ENCODE data around the gene PDZD2. TPM values are rescaled to one million over a fixed set of nuclear protein-coding genes. Genes with fewer than 3 reads are reported as not detected.
"Not testable (repeated sequence)": the region's sequence is repeated elsewhere in the genome, so short reads cannot be mapped to it uniquely, and the experiment has no call there.

Gene PDZD2
- total RNA-seq, 1 donor from 2014 or later: not detected

DNA sequence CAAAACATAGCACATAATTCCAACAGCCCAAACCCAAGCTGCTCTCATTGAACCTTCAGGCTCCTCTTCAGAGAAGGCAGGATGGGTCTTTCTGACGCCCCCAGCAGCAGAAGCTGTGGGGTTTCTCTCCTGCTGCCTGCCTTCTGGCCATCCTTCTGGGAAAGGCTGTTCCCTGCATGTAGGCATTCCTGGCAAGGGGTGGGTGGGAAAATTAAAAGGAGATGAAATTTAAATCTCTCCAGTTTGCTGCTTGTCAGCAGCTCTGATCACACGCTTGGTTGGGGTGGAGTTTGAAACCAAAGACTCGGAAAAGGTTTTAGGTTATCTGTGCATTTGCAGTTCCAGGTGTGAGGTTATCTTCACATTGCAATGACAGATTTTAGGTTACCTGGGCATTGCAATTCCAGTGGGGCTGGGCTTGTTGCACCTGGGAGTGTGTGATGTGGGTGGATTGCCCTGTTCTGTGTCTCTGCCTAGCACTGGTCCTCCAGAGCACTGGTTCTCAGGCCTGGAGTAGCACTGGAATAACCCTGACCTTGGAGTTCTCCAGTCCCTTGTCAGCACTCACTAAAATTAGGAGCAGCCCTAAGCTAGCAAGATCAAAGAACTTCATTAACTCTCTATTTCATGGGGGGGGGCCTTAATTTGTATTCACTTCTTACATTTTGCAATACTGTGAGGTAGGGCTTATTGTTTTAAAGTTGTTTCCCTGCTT is 109.7 kb downstream of the PDZD2 start:
- DNase-seq: no peak
- no peaks in the 10 kb centered on the region for H3K9me3 Mint-ChIP-seq
- no peaks in the 10 kb centered on the region for H3K36me3 Mint-ChIP-seq (ENCODE audit: low read depth)
- H3K27me3 Mint-ChIP-seq: no peaks in the 10 kb centered on the region
- intact Hi-C loops (cut with micrococcal nuclease): no loop called here
- no peak overlapping the region for H3K27ac Mint-ChIP-seq
- no peak overlapping the region for H3K4me3 Mint-ChIP-seq
- no peaks in the 10 kb centered on the region for H3K4me1 Mint-ChIP-seq

DNA sequence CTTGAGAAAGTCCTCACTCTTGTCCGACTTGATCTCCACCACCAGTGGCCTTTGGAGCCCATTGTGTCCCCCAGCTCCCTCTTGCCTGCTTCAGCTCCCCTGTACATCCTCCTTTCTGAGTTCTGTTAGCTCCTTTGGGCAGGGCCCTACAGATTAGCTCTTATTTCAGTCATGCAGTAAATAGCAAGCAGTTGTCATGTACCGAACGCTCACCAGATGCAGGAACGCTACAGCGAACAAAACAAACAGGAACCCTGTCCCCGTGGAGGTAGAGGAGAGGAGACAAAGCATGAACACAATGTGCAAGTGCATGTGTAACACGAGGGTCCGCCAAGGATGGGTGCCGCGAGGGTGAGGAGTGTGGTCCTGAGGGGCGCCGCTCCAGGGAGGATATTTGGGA is 111.3 kb downstream of the PDZD2 start:
- Mint-ChIP-seq H3K36me3 (ENCODE audit: low read depth) (no peaks in the 10 kb centered on the region), H3K4me3 (no peak overlapping the region), H3K9me3 (no peaks in the 10 kb centered on the region), H3K27ac (no peak overlapping the region), H3K27me3 (no peaks in the 10 kb centered on the region), H3K4me1 (no peaks in the 10 kb centered on the region)
- no peak for DNase-seq
- intact Hi-C loops (cut with micrococcal nuclease): no loop called here

DNA sequence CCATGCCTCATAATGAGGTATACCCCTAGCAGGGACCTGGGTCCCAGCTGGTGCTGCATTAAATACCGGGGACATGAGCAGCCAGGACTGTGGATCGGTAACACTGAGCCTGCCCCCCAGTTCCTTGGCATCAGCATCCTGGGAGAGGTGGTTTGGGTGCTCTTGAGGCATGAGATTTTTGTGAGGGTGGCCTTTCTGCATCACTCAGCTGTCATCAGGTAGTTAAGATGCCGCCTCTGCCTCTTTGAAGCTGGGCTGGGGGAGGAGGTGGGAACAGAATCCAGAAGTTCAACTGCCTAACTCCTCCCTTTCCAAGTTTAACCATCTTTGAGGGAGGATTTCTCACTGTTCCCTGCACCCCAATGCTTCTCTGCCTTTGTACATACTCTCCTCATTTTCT is 112.7 kb downstream of the PDZD2 start:
- H3K27me3 Mint-ChIP-seq: no peaks in the 10 kb centered on the region
- no peaks in the 10 kb centered on the region for H3K9me3 Mint-ChIP-seq
- no peaks in the 10 kb centered on the region for H3K36me3 Mint-ChIP-seq (ENCODE audit: low read depth)
- H3K4me1 Mint-ChIP-seq: no peaks in the 10 kb centered on the region
- no peak overlapping the region for H3K4me3 Mint-ChIP-seq
- H3K27ac Mint-ChIP-seq: no peak overlapping the region
- no peak for DNase-seq
- intact Hi-C loops (cut with micrococcal nuclease): no loop called here

DNA sequence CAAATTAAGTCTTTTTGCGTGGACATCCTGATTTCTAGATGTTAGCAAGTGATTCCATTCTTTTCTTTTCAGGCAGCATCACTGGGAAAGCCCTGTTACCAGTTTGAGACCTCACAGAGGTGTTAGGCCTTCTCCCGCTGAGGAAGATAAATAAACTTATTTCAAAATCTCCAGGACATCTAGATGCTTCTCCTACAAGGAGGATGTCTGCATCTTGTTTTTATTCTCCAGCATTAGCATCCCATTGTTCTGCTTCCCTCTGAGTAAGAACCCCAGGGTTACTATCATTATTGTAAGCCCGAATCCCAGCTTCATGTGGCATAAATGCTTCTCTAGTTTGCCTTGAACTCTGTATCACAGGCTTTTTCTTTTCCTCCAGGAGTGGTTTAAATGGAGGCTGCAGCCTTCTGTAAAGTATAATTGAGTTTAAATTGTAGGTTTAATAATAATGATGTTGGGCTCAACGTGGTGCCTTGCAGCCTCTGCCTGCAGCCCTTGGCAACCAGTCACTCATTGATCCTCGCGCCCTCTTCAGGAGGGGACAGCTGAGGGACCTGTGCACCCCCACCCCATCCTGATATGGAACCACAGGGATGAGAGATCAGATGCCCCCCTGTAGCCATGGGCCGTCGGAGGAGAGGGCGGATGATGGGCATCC is 114.9 kb downstream of the PDZD2 start:
- DNase-seq: no peak
- intact Hi-C loops (cut with micrococcal nuclease): no loop called here
- H3K9me3 Mint-ChIP-seq: no peaks in the 10 kb centered on the region
- no peaks in the 10 kb centered on the region for H3K27me3 Mint-ChIP-seq
- H3K4me1 Mint-ChIP-seq: no peaks in the 10 kb centered on the region
- H3K27ac Mint-ChIP-seq: no peak overlapping the region
- H3K4me3 Mint-ChIP-seq: no peak overlapping the region
- H3K36me3 Mint-ChIP-seq (ENCODE audit: low read depth): no peaks in the 10 kb centered on the region

DNA sequence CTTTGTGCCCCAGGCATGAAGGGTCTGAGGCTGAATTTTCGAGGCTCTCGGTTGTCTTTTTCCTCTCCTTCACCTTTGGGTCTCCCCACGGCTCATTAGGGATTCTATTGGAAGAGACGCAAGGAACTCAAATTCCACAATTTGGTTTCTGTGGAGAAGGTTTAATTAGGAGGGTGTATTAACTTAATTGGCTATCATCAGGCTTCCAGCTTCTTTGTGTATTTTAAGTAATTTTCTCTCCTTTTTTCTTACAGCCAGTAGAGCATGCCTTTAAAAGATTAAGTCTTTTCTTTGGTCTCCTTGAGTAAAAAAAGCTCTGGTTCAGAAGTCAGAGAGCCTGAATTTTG is 115.4 kb downstream of the PDZD2 start:
- H3K9me3 Mint-ChIP-seq: no peaks in the 10 kb centered on the region
- intact Hi-C loops (cut with micrococcal nuclease): no loop called here
- no peak overlapping the region for H3K4me3 Mint-ChIP-seq

DNA sequence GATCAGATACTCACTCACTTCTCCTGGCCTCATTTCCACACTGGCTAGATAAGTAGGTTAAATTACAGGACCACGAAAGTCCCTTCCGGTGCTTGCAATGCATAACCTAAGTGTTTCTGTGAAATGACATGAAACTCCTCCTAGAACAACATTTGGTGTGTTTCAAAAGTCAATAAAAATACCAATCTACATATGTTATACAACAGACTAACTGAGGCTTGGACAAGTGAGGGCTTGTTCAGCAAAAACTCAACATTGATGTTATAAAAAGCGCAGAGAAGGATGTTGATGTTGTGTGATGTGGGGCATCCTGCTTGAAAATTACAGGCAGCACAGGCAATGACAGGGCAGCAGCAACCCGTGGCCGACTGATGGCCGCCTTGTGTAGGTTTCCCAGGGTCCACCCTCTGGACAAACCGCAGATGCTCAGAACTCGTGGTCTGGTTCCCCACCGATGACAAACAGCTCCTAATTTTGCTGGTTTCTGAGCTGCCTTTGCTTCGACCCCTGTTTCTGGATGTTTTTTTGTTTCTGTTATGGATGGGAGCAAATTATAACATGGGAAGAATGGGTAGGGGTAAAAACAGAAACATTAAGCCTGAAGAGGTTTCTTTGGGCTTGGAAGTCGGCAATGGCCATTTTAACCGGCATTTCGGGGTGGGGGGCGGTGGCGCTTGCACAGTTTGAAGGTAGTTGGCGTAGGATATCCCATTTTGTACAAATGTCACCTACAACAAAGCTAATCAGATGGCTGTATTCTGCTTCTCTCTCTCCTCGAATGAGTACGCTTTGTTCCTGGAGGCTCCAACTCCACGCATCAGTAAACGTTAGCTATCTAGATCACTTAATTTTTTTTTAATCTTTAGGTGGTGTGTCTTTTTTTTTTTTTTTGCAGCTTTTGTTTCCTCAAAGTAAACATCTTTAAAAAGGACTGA is 116.1 kb downstream of the PDZD2 start:
- Mint-ChIP-seq H3K27me3 (no peaks in the 10 kb centered on the region), H3K4me3 (no peak overlapping the region), H3K36me3 (ENCODE audit: low read depth) (no peaks in the 10 kb centered on the region), H3K9me3 (no peaks in the 10 kb centered on the region), H3K4me1 (no peaks in the 10 kb centered on the region), H3K27ac (no peak overlapping the region)
- intact Hi-C loops (cut with micrococcal nuclease): no loop called here
- no peak for DNase-seq

More for the DNA sequence above, 115.4 kb downstream of the PDZD2 start:
- H3K4me1 Mint-ChIP-seq: no peaks in the 10 kb centered on the region
- no peaks in the 10 kb centered on the region for H3K36me3 Mint-ChIP-seq (ENCODE audit: low read depth)
- no peak overlapping the region for H3K27ac Mint-ChIP-seq
- H3K27me3 Mint-ChIP-seq: no peaks in the 10 kb centered on the region
- no peak for DNase-seq

DNA sequence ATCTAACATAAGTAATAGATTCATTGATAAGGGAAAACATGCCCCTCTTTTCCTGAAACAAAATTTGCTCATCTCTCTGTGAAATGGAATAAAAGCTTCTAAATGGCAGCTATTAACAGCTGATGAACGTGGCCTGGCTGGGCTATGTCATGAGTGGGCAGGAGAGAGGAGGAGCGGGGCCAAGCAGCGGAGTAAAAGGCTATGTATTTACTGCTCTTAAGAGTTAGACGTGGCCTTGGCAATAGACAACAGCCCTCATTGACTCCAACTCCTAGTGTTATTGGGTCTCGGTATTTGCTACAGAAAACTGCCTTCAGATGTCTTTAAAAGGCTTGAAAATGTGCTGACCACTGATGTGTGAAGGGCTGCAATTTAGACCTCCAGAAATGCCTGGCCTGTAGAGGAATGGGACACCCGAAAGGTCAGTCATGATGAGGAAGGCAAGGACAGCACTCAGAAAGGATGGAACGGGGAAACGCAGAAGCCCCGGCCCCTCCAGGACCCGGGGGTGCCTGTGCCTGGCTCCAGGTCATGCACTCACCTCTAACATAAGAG is 116.8 kb downstream of the PDZD2 start:
- Mint-ChIP-seq H3K4me3 (no peak overlapping the region), H3K9me3 (no peaks in the 10 kb centered on the region), H3K27me3 (no peaks in the 10 kb centered on the region), H3K4me1 (no peaks in the 10 kb centered on the region), H3K36me3 (ENCODE audit: low read depth) (no peaks in the 10 kb centered on the region), H3K27ac (no peak overlapping the region)
- intact Hi-C loops (cut with micrococcal nuclease): no loop called here
- no peak for DNase-seq

DNA sequence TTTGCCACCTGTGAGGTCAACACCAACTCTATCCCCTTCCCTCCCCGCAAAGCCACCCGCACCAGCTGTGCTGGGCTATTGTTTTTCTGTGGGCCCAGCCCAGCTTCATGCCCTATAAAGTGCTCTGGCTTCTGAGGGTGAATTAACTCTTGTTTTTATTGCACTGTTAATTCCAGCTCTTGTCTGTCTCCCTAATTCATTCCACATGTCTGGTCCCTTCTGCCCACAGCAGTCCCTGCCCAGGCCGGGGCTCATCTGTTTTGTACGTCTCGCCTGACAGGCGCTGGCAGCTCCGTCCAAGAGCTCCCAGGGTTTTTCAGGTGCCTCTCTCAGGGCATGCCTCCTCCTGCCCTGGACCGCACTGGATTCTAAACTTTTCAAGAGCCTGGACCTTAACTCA is 118.9 kb downstream of the PDZD2 start:
- Mint-ChIP-seq H3K9me3 (no peaks in the 10 kb centered on the region), H3K36me3 (ENCODE audit: low read depth) (no peaks in the 10 kb centered on the region)

DNA sequence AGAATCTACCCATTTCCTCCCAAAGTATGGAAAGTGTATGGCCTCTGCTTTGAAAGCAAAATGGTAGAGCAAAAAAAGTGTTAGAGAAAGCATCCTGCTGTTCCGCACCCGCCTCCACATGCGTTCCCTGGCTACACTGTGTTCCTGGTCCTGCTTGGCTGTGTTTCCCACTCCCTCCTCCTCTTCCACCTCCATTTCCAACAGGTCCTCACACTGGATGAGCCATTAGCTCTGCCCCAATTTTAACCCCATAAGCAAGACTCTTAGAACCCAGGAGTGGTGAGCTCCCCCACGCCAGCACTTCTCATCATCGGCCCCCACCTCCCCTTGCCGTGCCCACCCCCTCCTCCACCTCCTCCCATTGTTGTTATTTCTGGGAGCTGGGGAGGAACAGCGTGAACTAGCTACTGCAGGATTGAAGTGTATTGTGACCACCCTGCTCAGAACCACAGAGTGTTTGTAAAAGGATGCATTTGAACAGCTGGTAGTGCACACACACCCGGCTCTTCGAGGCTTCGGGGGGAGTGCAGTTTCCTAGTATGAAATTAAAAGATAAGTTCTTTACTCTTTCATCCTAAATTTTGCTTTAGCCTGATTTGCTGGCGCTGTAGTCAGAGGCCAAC is 120.0 kb downstream of the PDZD2 start:
- H3K36me3 Mint-ChIP-seq (ENCODE audit: low read depth): no peaks in the 10 kb centered on the region
- no peaks in the 10 kb centered on the region for H3K27me3 Mint-ChIP-seq
- no peaks in the 10 kb centered on the region for H3K4me1 Mint-ChIP-seq
- H3K9me3 Mint-ChIP-seq: no peaks in the 10 kb centered on the region
- intact Hi-C loops (cut with micrococcal nuclease): no loop called here
- H3K4me3 Mint-ChIP-seq: no peak overlapping the region
- DNase-seq: no peak
- H3K27ac Mint-ChIP-seq: no peak overlapping the region

More for the DNA sequence above, 118.9 kb downstream of the PDZD2 start:
- Mint-ChIP-seq H3K4me1 (no peaks in the 10 kb centered on the region), H3K4me3 (no peak overlapping the region), H3K27ac (no peak overlapping the region), H3K27me3 (no peaks in the 10 kb centered on the region)
- DNase-seq: no peak
- intact Hi-C loops (cut with micrococcal nuclease): no loop called here

DNA sequence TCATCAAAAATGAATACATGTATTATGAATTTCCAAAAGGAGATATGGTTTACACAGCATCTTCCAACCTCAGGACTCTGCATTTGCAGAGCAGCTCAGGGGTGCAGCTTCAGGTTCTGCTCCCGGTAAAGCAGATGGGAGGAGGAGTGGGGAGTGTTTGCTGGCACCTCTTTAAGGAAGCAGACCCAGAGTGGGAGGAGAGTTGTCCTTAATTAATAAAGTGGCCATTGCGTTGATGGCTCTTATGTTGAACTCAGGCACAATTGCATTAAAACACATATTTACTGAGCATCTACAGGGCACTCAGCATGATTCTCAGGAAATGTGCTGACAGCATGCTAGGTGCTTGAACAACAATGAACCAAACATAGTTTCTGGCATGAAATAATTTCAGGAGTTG is 121.0 kb downstream of the PDZD2 start:
- H3K27me3 Mint-ChIP-seq: no peaks in the 10 kb centered on the region
- no peak overlapping the region for H3K4me3 Mint-ChIP-seq
- no peak for DNase-seq
- intact Hi-C loops (cut with micrococcal nuclease): no loop called here
- no peaks in the 10 kb centered on the region for H3K9me3 Mint-ChIP-seq
- H3K27ac Mint-ChIP-seq: no peak overlapping the region
- H3K36me3 Mint-ChIP-seq (ENCODE audit: low read depth): no peaks in the 10 kb centered on the region
- H3K4me1 Mint-ChIP-seq: no peaks in the 10 kb centered on the region

DNA sequence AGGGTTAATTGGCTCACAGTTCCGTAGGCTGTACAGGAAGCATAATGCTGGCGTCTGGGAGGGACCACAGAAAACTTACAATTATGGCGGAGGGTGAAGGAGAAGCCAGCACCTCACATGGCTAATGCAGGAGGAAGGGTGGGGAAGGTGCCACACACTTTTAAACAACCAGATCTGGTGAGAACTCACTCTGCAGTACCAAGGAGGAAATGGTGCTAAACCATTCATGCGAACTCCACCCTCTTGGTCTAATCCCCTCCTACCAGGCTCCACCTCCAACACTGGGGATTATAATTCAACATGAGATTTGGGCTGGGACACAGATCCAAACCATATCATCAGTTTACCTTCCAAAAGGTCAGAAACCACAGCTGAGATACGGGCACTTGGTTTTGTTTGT is 122.9 kb downstream of the PDZD2 start:
- intact Hi-C loops (cut with micrococcal nuclease): no loop called here
- H3K27me3 Mint-ChIP-seq: no peaks in the 10 kb centered on the region
- H3K4me3 Mint-ChIP-seq: no peak overlapping the region
- no peaks in the 10 kb centered on the region for H3K9me3 Mint-ChIP-seq
- H3K4me1 Mint-ChIP-seq: no peaks in the 10 kb centered on the region
- no peak for DNase-seq
- H3K27ac Mint-ChIP-seq: no peak overlapping the region
- no peaks in the 10 kb centered on the region for H3K36me3 Mint-ChIP-seq (ENCODE audit: low read depth)

DNA sequence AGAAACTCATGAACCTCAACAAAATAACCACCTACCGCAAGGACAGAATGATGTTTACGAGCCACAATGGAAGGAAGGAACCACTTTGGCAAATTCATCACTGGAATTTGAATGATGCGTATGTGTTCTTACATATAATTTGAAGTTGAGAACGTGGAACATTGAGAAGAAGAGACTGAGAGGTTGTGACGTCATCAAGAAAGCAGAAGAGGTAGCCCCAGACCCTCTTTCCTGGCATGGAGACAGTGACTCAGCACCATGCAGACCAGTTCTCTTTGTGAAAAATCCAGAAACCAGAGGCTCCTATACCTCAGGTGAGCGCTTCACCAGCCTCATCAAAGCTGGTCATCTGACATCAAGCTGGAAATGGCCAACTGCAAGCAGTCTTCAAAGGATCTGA is 124.5 kb downstream of the PDZD2 start:
- intact Hi-C loops (cut with micrococcal nuclease): no loop called here
- no peaks in the 10 kb centered on the region for H3K27me3 Mint-ChIP-seq
- DNase-seq: no peak
- no peak overlapping the region for H3K4me3 Mint-ChIP-seq
- H3K9me3 Mint-ChIP-seq: no peaks in the 10 kb centered on the region
- no peaks in the 10 kb centered on the region for H3K4me1 Mint-ChIP-seq
- no peak overlapping the region for H3K27ac Mint-ChIP-seq
- H3K36me3 Mint-ChIP-seq (ENCODE audit: low read depth): no peaks in the 10 kb centered on the region

DNA sequence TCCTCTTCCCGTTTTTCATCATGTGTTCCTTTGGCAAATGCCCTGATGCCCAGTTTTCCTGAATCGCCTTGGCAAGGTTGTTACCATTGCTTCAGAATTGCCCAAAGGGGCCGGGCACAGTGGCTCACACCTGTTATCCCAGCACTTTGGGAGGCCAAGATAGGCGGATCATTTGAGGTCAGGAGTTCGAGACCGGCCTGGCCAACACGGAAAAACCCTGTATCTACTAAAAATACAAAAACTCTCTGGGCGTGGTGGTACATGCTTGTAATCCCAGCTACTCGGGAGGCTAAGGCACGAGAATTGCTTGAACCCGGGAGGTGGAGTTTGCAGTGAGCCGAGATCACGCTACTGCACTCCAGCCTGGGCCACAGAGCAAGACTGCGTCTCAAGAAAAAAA is 125.8 kb downstream of the PDZD2 start:
- H3K4me3 Mint-ChIP-seq: not testable (repeated sequence)

More for the DNA sequence above, 125.8 kb downstream of the PDZD2 start:
- H3K4me1 Mint-ChIP-seq; H3K36me3 Mint-ChIP-seq (ENCODE audit: low read depth); H3K27me3 Mint-ChIP-seq; intact Hi-C loops (cut with micrococcal nuclease); H3K27ac Mint-ChIP-seq; DNase-seq; H3K9me3 Mint-ChIP-seq: not testable (repeated sequence)

Data from activated CD4-positive, alpha-beta T cell treated with anti-CD3 and anti-CD28 coated beads, Interleukin-2, amount 10 ng/mL, durations not matched to agents 24 days and 14 days (primary cell).